NCI-H2081 (cell line): ENCODE data around the gene ELFN2.

Experiments used
- DNase-seq, 2 experiments: peaks; one replicate each; lab custom pipeline; 2025; lab: John Stamatoyannopoulos, UW

ELFN2 gene

DNA sequence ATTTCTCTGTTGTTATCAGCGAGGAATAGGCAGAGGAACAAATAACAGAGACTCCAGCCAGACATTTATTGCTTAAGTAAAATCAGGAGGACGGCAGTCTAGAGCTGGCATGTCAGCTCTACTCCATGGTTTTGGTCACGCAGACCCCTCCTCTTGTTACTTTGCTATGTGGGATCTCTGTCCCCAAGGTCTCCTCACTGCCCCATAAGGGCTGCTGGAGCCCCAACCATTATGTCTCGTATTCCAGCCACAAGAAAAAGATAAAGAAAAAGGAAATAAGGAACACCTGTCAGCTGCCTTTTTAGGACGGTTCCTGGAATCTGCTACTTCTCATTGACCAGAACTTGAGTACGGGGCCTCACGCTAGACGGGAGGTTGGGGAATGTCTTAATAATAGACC is 70.4 kb downstream of the ELFN2 start:
- no peak for DNase-seq

DNA sequence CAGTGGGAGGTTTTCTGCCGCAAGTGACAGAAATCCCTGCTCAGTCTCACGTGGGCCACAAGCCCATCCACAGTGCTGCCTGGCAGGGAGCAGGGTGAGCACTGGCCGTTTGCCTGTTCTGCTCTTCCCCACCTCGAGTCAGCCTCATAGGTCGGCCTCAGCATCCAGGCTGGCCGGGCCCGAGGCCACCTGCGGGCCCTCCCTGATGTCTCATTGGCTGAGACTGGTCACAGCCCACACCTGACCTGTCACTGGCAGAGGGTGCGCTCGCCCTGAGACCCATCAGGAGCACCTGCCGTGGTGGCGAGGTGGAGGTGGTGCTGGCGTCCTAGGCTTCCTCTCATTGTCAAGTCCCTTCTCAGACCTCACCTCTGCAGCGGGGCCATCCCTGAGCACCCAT is 72.1 kb downstream of the ELFN2 start:
- DNase-seq = no peak

DNA sequence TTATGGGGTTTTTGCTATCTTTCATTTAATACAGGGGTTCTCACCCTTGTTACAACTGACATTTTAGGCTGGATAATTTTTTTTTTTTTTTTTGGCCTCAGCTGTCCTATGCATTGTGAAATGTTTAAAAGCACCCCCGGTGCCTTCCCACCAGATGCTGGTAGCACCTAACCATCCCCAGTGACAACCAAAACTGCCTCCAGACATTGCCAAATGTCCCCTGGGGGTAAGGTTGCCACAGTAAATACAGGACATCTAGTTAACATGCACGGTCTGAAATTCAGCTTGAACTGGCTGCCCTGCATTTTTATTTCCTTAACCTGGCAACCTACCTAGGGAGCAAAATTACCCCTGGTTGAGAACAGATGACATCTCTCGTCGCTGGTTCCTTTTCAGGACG is 72.6 kb downstream of the ELFN2 start:
- DNase-seq = no peak

DNA sequence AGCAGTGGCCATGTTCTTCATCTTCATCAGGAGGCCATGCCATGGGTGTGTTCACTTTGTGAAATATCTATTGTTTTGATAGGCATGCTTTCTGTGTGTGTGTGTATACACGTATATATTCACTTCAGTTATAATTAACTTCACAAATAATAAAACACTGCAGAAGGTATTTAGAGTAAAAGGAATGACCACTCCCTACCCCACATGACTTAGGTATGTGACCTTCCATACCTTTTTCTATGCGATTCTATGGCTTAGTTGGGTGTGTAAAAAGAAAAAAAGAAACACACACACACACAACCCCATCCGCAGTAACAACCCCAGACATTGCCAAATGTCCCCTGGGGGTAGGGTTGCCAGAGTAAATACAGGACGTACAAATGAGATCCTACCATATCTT is 73.0 kb downstream of the ELFN2 start:
- no peak for DNase-seq

DNA sequence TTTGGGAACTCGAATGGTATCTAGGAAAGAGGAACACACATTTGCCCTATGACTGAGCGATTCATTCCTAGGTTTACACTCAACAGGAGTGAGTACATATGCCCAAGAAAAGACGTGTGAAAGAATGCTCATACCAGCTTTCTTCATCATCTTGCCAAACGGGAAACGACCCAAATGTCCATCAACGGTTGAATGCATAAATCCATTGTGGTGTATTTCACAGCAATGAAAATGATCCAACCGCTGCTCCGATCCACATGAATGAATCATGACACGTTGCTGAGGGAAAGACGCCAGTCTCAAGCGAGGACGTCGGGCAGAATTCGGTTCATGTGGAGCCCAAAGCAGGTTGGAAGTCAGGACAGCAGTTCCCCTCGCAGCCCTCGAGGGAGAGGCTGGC is 73.4 kb downstream of the ELFN2 start:
- DNase-seq = no peak

DNA sequence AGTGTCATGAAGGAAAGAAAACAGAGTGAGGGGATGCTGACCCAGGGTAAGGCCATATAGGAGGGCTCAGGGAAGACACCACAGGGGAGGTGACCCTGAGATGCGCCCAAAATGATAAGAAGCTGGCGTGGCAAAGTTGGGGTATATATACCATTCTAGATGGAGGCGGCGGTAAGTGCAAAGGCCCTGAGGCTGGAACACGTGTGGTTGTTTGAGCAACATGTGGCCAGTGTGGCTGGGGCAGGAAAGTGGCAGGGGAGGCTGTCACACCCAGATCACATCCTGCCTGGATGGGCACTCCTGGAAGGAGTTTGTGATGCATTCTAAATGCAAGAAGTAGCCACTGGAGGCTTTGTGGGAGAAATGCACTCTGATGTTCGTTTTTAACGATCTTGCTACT is 74.8 kb downstream of the ELFN2 start:
- DNase-seq = no peak

DNA sequence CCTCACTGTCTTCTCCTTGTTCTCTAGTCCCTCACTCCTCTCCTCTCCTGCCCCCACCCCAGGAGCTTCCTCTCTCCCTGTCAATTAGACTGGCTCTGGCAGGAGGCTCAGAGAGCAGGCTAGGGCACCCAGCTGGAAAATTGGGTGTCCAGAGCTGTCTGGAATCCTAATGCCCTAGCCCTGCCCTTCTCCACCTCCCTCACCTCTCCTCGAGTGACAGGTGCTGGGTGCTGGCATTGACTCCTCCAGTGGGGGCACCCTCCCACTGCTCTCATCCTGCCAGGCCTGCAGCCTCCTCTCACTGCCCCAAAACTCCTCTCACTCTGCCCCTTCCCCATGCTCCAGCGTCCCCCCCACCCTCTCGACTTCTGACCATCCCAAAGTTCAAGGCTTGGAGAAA is 76.0 kb downstream of the ELFN2 start:
- no peak for DNase-seq

DNA sequence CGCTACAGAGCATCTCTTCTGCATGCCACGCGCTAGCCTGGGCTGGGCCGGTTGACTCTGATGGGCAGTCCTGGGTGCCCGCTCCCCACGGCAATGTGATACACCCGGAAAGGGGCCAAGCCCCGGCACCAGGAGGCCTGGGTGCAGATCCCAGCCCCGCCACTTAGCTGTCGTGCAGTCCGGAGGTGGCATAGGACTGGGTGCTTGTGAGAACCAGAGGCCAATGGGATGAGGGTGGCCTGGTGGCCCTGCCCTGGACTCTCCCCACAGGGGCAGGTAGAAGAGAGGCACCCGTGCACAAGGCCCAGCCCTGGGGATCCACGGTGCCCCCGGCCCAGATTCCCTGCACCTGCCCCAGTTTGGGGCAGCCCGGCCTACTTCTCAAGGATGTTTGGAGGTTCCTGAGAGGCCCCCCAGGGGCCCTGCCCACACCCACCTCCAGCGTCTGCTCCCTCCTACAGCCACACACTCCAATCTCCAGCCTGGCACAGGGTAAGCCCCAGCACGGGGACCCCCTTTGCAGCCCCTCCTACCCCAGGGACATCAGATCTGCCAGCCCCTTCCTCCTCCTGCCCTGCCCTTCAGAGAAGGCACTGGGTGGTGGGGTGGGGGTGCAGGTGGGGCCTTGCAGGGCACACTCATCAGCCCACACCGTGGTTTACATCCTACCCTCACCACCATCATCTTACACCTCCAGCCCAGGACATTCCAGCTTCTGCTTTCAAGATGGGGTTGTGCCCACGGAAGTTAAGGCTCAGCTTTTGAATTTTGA is 78.0 kb downstream of the ELFN2 start:
- no peak for DNase-seq

DNA sequence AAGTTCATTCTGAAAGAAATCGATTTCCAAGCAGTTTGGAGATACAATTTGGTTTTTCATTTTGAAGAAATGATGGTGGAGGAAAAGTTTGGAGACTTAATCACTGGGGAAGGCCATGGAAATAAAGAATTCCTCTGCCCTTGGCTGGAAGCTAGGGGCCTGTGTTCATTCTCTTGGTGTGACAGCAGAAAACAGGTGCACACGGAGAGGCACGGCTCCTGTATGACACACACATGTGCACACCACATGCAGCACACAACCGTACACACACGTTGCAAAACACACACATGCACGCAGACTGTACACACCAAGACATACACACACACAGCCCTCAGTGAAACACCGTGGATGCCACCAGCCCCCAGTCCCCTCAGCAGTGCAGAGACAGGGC is 80.8 kb downstream of the ELFN2 start:
- DNase-seq = no peak

DNA sequence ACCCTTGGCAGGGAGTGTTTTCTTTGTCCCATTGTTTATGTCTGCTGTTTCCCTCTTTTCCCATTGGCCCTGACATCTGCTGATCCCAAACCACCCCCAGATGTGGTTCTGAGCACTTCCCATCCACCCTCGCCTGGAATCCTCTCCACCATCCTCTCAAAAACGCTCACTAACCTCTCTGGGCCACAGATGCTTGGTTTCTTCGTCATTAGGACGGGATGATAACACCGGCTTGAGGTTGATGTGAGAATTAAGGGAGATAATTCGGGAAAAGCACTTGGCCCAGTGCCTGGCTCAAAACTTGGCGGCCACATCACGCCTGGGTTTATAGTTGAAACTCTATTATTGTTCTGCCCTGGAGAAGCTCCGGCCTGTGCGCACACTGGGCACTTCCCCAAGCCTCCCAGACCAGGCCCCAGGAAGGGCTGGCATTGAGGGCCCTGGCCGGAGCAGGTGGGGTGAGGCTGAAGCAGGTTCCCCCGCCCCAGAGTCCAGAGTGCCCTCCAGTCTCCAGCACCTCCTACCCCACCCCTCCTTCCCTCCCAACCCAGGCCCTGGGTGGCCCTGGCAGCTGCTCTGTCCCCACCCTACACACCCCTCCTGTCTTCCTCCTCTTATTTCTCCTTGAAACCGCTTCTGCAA is 81.3 kb downstream of the ELFN2 start:
- DNase-seq = no peak

DNA sequence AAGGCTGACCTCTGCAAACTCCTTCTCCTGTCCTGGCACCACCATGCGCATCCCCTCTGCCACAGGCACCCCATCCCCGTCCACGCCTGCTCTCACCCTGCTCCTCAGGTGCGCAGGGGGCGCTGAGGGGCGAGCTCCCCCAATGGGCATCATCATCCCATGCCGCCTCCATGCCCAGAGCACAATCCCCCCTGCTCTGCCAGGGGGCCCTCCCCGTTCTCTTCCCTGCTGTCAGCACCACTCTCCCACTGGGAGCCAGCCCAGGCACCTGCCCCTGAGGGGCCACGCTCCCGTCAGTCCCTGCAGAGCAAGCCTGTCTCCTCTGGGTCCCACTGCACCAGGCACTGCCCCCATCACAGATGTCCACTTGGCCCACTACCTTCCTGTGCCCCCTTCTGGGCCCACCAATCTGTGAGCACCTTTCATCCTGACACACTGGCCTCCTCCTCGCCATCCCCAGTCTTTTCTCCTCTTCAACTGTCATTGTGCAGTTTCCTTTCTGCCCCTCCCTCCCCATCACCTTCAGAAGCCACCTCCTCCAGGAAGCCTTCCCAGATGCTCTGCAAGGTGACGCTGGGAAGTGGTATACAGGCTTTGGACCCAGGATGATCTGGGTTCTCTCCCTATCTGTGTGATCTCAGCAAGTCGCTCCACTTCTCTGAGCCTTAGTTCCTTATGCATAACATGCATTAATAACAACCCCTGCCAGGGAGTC is 82.4 kb downstream of the ELFN2 start:
- DNase-seq = no peak

DNA sequence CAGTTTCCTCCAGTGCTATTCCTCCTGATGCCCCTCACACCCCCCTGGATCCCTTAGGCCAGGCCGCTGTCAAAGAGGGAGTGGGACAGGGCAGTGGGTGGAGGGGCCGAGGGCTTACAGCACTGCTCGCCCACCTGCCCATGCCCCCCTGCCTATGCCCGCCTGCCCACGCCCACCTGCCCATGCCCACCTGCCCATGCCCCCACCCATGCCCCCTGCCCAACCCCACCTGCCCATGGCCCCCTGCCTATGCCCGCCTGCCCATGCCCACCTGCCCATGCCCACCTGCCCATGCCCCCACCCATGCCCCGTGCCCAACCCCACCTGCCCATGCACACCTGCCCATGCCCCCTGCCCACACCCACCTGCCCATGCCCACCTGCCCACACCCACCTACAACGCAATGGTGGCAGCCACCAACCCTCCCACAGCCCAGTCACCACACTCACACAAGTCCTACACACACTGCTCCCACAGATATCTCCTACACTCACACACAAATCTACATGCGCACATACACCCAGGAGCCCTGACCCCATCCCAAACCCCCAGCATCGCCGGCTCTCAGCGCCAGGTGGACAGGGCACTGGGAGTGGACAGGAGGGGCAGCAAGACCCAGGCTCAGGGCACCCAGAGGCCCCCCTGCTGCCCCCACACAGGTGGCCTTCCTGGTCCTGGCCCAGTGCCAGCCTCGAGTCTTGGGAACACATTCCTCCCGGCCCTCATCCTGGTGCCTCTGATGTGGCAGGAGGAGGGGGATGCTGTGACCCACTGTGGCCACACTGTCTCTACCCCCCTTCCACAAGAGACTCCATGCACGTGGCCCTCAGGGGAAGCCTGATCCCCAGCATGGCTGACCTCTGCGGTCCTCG is 83.2 kb downstream of the ELFN2 start:
- no peak for DNase-seq

DNA sequence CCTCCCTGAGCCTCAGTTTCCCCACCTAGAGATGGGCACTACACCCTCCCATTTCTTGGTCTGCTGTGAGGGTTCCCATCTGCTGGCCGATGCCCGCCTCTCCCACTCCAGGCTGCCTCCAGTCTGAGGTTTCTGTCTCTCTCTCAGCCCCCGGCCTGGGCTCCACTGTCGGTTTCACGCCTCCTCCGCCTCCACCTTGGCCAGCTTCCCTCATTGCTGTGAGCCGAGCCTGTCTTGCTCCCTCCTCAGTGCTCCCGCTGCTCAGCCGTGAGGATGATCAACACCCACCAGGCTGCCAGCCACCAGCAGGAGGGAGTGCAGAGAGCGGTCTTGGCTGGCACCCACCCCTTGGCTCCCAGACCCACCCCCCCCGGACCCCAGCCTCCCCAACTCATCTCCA is 83.9 kb downstream of the ELFN2 start:
- no peak for DNase-seq

DNA sequence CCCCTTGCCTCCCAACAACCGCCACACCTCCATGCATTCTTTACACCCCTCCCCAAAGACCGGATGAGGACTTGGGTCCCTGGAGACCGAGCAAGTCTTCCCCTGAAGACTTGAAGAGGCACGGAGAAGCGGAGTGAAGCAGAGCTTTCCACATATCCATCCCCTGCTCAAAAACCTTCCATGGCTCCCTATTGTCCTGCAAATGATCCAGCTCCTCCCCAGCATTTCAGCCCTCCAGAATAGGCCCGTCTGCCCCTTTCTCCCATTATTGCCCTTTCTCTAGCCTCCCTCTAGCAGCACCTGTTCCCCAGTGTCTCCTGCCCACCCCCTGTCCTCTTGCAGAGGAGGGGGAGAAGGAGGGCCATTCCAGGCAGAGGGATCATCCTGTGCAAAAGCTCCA is 85.2 kb downstream of the ELFN2 start:
- DNase-seq = no peak

DNA sequence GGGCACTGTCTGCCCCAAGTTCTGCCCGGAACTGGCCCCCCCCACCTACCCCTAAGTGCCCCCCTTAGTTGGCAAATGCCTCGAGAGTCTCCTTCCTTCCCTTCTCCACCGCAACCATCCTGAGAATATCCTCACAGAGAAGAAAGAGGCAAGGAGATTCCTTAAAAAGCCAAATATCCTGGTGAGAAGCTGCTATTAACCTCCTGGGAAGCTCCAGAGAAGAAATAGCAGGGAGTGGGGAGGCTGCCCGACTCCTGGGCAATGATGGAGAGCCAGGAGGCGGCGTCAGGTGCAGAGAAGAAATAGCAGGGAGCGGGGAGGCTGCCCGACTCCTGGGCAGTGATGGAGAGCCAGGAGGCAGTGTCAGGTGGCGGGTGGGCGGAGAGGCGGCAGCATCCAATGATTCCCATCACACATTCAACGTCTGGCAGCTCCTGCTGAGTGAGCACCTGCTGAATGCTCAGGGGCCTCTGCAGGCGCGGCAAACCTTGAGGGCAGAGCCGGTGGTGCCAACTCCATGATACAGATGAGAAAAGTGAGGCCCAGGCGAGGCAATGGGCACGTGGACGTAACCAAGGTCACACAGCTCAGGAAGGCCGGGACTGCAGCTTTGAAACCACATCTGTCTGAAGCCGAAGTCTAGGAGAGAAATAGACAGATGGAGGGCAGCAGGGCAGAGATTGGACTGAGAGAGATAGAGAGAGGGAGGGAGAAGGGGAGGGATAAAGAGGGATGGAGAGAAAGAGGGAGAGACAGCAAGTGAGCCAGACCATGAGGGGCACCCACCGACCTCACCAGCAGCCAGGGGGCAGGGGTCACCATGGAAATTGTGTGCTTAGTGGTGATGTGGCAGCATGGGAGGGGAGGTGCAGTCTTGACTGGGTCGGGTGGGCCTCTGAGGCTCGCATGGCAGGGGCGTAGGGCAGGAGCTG is 86.7 kb downstream of the ELFN2 start:
- DNase-seq = peak; percentile 81 to 86

DNA sequence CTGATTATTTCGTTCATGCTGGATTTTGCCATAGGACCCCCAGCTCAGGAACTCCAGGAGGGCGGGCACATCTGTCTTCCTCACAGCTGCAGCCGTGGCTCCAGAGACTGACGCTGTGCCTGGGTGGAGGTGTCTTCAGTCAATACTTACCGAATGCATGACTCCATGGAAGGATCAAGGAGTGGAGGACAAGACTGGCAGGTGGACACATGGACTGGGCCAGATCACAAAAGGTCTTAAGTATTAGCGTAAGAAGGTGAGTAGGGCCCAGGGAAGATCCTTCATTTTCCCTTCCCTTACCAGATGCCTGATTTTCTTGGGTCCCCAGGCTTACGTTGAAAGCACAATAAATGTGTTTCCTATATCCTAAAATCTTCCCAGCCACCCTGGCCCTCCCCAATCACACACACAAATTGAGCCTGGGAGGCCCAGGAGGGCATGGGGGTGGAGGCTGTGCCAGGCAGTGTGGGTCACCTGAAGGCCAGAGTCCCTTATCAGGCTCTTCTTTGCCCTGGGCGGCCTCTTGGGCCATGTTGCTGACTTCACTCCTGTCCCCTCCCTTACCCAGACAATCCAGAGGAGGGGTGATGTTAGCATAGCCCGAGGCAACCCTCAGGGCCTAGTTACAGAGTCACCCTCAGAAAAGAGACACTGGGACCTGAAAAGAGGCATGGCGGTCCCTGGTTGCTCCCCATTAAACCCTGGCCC is 88.6 kb downstream of the ELFN2 start:
- no peak for DNase-seq

DNA sequence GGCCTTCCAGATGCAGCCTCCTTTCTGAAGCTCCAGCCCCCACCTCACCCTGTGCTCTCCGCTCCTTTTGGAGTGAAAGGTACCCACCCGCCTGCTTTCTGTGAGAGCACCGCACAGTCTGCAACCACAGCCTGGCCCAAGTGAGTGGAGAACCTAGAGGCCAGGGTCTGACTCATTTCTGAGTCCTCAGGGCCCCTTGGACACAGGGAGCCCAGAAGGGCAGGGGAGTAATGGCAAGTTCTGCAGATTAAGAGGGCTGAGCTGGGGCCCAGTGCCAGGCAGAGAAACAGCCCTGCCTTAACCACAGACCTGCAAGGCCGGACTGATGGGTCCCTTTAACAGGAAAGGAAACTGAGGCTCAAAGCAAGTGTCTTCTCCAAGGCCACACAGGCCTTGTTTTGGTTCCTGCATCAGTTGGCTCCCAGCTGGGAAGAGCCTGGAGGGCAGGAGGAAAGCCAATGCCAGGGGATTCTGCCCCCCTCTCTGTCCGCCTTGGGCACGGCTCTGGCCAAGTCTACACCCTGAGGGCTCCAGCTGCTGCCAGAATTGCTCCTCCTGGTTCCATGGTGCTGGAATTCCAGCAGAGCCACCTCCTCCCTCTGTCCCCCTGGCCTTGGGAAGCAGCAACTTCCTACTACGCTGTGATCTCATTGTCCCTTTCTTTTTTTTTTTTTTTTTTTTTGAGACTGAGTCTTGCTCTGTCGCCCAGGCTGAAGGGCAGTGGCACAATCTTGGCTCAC is 89.9 kb downstream of the ELFN2 start:
- no peak for DNase-seq

DNA sequence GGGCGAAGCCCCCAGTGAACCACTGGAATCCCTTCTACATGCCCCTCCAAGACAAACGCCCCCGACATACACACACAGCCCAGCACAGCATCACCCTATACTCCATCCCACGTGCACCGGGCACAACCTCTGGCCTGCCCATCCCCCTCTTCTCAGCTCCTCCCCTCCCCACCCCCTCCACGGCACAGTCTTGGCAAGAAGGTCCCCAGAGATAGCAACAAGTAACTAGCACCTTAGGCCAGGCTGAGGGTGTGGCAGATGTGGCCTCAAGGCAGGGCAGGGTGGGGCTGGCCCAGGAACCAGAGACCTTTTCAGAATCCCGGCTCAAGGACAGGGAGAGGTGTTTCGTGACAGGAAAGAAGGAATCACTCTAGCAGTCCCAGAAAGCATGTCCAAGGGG is 90.7 kb downstream of the ELFN2 start:
- DNase-seq = no peak

DNA sequence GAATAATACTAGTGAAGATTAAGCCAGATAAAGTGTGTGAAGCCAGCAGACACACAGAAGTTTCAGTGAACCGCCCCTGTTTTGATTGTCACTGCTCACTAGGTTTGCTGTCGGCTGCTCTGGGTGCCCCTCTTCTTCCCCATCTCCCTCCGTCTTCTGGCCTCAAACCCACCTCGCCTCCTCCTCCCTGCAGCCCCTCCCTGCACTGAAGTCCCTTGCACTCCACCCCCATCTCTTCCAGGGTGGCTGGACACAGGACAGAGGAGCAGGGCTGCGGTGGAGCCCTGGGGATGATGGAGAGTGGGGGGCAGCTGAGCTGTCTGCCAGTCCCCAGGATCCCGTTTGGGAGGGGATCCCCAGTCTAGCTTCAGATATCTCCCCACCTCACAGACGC is 91.5 kb downstream of the ELFN2 start:
- no peak for DNase-seq
